ENCODE measurements around the gene KIZ.

DNA sequence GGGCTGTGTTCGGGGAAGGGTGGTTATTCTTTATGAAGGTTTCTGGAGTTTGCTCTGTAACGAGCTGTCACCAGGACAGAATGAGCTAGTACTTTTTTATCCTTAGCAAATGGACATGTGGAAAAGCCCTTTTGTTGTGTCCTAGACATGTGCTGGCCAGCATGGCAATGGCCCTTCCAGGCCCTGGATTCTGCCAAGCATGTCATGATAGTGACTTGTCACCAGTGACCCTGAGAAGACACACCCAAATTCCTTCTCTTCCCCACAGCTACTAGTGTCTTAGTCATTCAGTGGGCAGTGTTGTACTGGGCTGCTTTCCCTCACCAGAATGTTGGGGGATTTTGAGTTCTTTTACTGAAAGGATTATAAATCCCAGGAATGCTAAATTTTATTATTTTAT lies 103.3 kb downstream of the KIZ start:
- TF ChIP-seq, protein P1, sequence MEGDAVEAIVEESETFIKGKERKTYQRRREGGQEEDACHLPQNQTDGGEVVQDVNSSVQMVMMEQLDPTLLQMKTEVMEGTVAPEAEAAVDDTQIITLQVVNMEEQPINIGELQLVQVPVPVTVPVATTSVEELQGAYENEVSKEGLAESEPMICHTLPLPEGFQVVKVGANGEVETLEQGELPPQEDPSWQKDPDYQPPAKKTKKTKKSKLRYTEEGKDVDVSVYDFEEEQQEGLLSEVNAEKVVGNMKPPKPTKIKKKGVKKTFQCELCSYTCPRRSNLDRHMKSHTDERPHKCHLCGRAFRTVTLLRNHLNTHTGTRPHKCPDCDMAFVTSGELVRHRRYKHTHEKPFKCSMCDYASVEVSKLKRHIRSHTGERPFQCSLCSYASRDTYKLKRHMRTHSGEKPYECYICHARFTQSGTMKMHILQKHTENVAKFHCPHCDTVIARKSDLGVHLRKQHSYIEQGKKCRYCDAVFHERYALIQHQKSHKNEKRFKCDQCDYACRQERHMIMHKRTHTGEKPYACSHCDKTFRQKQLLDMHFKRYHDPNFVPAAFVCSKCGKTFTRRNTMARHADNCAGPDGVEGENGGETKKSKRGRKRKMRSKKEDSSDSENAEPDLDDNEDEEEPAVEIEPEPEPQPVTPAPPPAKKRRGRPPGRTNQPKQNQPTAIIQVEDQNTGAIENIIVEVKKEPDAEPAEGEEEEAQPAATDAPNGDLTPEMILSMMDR (IDR thresholded peaks at IDR 0.05), result no peak
- no peak for TF ChIP-seq POLR2A (IDR thresholded peaks at IDR 0.05)
